Measurements from ENCODE around the gene TAS2R38.

TAS2R38 gene

DNA sequence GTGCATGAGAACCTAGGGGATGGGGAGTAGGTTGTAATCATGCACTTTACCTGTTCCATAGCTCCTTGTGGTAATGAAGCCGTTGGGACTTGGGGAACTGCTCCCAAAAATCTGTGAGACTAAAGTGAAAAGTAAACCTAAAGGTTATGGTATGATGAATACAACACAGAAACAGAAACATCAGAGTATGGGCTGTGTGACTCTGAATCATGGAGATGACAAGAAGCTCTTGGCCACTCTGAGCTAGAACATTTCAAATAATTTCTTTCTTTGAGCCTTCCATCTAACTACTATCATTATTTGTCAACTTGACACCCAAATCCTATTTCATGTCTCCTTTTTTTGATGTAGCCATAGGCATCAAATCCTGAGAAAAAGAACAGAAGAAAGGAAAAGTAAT is 29.7 kb downstream of the TAS2R38 start:
- no peak for DNase-seq (ENCODE audit: low read depth, low spot score)
- Histone ChIP-seq H3K36me3 (ENCODE audit: insufficient read depth, insufficient read length, low read length) (no peaks in the 10 kb centered on the region), H3K27me3 (ENCODE audit: insufficient read depth, insufficient read length) (no peaks in the 10 kb centered on the region), H3K9ac (ENCODE audit: insufficient read length, low read depth) (no peak overlapping the region), H3K9me3 (ENCODE audit: insufficient read depth, low read length) (no peaks in the 10 kb centered on the region), H3K4me1 (ENCODE audit: insufficient read depth, insufficient read length) (no peaks in the 10 kb centered on the region), H3K4me3 (ENCODE audit: insufficient read length, low read depth) (no peak overlapping the region)
- TF ChIP-seq ZNF274 (IDR thresholded peaks at IDR 0.05; ENCODE audit: low read depth, low read length) (no peak), YY1 (IDR thresholded peaks at IDR 0.05; ENCODE audit: insufficient read depth, insufficient read length) (no peak), SUZ12 (IDR thresholded peaks at IDR 0.05; ENCODE audit: extremely low read depth, insufficient read depth, insufficient read length) (no peak)

DNA sequence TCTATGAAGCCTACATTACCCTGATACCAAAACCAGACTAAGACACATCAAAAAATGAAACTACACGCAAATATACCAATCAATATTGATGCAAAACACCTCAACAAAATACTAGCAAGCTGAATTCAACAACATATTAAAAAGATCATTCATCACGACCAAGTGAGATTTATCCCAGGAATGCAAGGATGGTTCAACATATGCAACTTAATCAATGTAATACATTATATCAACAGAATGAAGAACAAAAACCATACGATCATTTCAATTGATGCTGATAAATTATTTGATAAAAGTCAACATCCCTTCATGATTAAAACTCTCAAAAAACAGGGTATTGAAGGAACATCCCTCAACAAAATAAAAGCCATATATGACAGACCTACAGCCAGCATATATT is 32.5 kb downstream of the TAS2R38 start:
- no peaks in the 10 kb centered on the region for H3K36me3 ChIP-seq (ENCODE audit: insufficient read depth, insufficient read length, low read length)
- no peaks in the 10 kb centered on the region for H3K9me3 ChIP-seq (ENCODE audit: insufficient read depth, low read length)
- no peak for TF ChIP-seq YY1 (IDR thresholded peaks at IDR 0.05; ENCODE audit: insufficient read depth, insufficient read length)
- no peak for TF ChIP-seq ZNF274 (IDR thresholded peaks at IDR 0.05; ENCODE audit: low read depth, low read length)
- no peak for TF ChIP-seq SUZ12 (IDR thresholded peaks at IDR 0.05; ENCODE audit: extremely low read depth, insufficient read depth, insufficient read length)
- H3K27me3 ChIP-seq (ENCODE audit: insufficient read depth, insufficient read length), result no peaks in the 10 kb centered on the region
- H3K9ac ChIP-seq (ENCODE audit: insufficient read length, low read depth), result no peak overlapping the region
- no peaks in the 10 kb centered on the region for H3K4me1 ChIP-seq (ENCODE audit: insufficient read depth, insufficient read length)
- DNase-seq (ENCODE audit: low read depth, low spot score), result no peak
- no peak overlapping the region for H3K4me3 ChIP-seq (ENCODE audit: insufficient read length, low read depth)

DNA sequence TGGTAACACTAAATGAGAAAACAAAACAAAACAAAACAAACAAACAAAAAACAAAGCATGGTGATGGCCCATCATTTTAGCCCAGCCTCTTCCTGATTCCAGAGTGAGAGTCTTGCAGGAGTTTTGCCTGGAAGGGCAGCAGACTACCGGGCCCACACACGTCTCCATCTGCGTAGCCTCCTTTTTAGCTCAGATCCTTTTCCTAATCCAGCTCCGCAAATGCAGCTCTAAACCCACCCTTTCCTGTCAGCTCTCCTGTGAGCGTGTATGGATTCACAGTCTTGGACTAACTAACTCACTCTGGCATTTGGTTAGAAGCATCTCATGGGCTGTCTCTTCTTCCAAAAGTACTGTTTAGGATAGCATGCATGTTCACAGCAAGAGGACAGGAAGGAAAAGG is 43.4 kb downstream of the TAS2R38 start:
- no peak overlapping the region for H3K9ac ChIP-seq (ENCODE audit: insufficient read length, low read depth)
- H3K4me3 ChIP-seq (ENCODE audit: insufficient read length, low read depth), result no peak overlapping the region
- no peaks in the 10 kb centered on the region for H3K27me3 ChIP-seq (ENCODE audit: insufficient read depth, insufficient read length)
- H3K4me1 ChIP-seq (ENCODE audit: insufficient read depth, insufficient read length), result no peaks in the 10 kb centered on the region
- DNase-seq (ENCODE audit: low read depth, low spot score), result no peak
- H3K36me3 ChIP-seq (ENCODE audit: insufficient read depth, insufficient read length, low read length), result no peaks in the 10 kb centered on the region
- H3K9me3 ChIP-seq (ENCODE audit: insufficient read depth, low read length), result no peaks in the 10 kb centered on the region
- TF ChIP-seq YY1 (IDR thresholded peaks at IDR 0.05; ENCODE audit: insufficient read depth, insufficient read length), result no peak
- TF ChIP-seq ZNF274 (IDR thresholded peaks at IDR 0.05; ENCODE audit: low read depth, low read length), result no peak
- TF ChIP-seq SUZ12 (IDR thresholded peaks at IDR 0.05; ENCODE audit: extremely low read depth, insufficient read depth, insufficient read length), result no peak

DNA sequence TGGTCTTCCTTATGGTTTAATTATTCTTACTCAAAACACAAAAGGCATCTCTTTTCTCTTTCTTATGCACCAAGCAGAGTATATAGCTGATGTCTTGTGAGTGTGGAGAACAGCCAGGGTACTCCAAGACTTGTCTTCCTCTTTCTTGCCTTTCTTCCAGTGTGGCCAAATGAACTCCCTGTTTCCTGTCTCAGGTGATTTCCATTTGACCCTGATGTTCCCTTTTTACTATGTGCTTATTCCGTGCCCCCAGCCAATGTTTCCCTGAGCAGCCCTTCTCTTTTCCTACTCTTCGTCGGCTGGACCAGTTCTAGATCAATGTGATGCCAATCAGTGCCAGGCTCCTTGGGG is 44.8 kb downstream of the TAS2R38 start:
- Histone ChIP-seq H3K4me3 (ENCODE audit: insufficient read length, low read depth) (no peak overlapping the region), H3K9ac (ENCODE audit: insufficient read length, low read depth) (no peak overlapping the region), H3K4me1 (ENCODE audit: insufficient read depth, insufficient read length) (no peaks in the 10 kb centered on the region), H3K27me3 (ENCODE audit: insufficient read depth, insufficient read length) (no peaks in the 10 kb centered on the region), H3K9me3 (ENCODE audit: insufficient read depth, low read length) (no peaks in the 10 kb centered on the region), H3K36me3 (ENCODE audit: insufficient read depth, insufficient read length, low read length) (no peaks in the 10 kb centered on the region)
- TF ChIP-seq YY1 (IDR thresholded peaks at IDR 0.05; ENCODE audit: insufficient read depth, insufficient read length) (no peak), ZNF274 (IDR thresholded peaks at IDR 0.05; ENCODE audit: low read depth, low read length) (no peak), SUZ12 (IDR thresholded peaks at IDR 0.05; ENCODE audit: extremely low read depth, insufficient read depth, insufficient read length) (no peak)
- DNase-seq (ENCODE audit: low read depth, low spot score), result no peak

DNA sequence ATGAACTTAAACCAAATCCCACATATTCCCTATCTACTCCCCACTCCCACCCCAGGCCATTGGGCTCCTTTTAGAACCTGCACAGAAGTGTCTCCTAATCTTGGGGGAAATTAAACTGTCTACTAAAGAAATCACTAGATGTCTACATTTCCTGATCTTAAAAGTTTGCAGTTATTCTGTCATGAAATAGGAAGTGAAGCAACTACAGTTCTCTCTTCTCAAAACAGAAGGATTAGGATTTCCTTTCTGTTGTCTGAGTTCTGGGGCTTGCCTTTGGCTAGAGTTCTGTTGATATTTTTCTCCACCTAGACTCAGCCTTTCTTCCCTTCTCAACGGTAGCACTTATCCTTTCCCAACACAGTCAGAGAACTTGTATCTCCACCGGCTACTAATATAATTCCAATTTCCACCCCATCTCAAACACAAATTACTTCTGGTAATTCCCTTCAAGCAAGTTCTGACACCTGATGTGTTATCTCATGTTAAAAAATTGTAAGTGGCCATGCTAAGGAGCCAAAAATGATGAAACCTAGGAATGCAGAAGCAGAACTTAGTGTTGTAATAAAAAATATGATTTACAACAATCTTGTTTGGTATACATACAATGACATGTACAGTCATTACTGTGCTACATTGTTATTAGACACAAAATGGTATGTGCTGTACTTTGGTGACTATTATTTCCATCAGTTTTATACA is 45.3 kb downstream of the TAS2R38 start:
- H3K36me3 ChIP-seq (ENCODE audit: insufficient read depth, insufficient read length, low read length), result no peaks in the 10 kb centered on the region
- no peaks in the 10 kb centered on the region for H3K4me1 ChIP-seq (ENCODE audit: insufficient read depth, insufficient read length)
- H3K9me3 ChIP-seq (ENCODE audit: insufficient read depth, low read length), result no peaks in the 10 kb centered on the region
- DNase-seq (ENCODE audit: low read depth, low spot score), result no peak
- no peaks in the 10 kb centered on the region for H3K27me3 ChIP-seq (ENCODE audit: insufficient read depth, insufficient read length)
- TF ChIP-seq SUZ12 (IDR thresholded peaks at IDR 0.05; ENCODE audit: extremely low read depth, insufficient read depth, insufficient read length) (no peak), ZNF274 (IDR thresholded peaks at IDR 0.05; ENCODE audit: low read depth, low read length) (no peak), YY1 (IDR thresholded peaks at IDR 0.05; ENCODE audit: insufficient read depth, insufficient read length) (no peak)
- H3K9ac ChIP-seq (ENCODE audit: insufficient read length, low read depth), result no peak overlapping the region
- no peak overlapping the region for H3K4me3 ChIP-seq (ENCODE audit: insufficient read length, low read depth)
